Prostate gland (tissue), 2 donors: ENCODE results near the gene LPAR2.

ENCODE experiments used
- POLR2A ChIP-seq: fragments of 450-650 bp; IDR thresholded peaks from one replicate; pipeline ENCODE4 v1.6.1; 2016; ENCODE audit warnings: antibody characterized with exemption, mild to moderate bottlenecking
- POLR2AphosphoS5 ChIP-seq: sonication (generic); formaldehyde crosslinking; IDR thresholded peaks from one replicate; pipeline ENCODE4 v1.6.1; 2017; ENCODE audit warnings: antibody characterized with exemption
- TF ChIP-seq, protein P1 (sequence below), 4 experiments: fragments of 200-600 bp in 2 of 4; fragments of 450-650 bp in 2 of 4; sonication (generic) in 2 of 4; IDR thresholded peaks; 1 replicate in 3 of 4; 2 replicates in 1 of 4; pipeline ENCODE4 v1.5.1; 2016 to 2019; ENCODE audit warnings: antibody characterized with exemption in 4 of 4, mild to moderate bottlenecking in 2 of 4, moderate library complexity in 2 of 4

DNA sequence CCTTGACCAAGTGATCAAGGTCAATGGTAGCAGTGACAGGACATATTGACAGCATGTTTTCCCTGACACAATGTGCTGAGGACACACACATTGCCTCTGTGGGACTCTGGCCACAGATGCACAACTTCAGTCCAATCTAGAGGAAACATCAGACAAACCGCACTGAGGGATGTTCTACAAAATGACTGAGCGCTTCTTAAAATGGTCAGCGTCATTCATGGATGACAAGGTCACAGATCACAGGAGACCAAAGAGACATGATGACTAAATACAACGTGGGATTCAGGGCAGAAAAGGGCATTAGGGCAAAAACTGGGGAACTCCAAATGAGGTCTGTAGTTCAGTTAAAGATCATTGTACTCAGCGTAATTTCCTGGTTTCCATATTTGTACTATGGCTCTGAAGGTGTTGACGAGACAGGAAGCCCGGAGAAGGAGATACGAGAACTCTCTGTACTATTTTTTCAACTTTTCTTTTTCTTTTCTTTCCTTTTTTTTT lies 30.2 kb downstream of the LPAR2 start:
- TF ChIP-seq, protein P1, sequence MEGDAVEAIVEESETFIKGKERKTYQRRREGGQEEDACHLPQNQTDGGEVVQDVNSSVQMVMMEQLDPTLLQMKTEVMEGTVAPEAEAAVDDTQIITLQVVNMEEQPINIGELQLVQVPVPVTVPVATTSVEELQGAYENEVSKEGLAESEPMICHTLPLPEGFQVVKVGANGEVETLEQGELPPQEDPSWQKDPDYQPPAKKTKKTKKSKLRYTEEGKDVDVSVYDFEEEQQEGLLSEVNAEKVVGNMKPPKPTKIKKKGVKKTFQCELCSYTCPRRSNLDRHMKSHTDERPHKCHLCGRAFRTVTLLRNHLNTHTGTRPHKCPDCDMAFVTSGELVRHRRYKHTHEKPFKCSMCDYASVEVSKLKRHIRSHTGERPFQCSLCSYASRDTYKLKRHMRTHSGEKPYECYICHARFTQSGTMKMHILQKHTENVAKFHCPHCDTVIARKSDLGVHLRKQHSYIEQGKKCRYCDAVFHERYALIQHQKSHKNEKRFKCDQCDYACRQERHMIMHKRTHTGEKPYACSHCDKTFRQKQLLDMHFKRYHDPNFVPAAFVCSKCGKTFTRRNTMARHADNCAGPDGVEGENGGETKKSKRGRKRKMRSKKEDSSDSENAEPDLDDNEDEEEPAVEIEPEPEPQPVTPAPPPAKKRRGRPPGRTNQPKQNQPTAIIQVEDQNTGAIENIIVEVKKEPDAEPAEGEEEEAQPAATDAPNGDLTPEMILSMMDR (IDR thresholded peaks at IDR 0.05): no peak
- no peak for TF ChIP-seq POLR2AphosphoS5
- no peak for TF ChIP-seq POLR2A
